Activated T-helper 2 cell treated with anti-CD3 and anti-CD28 coated beads, Interferon-gamma antibody, Interleukin-2, Interleukin-4, amounts not matched to agents 10 μg/mL and 5 μg/mL and 100 μg/mL, durations not matched to agents 14 hours and 24 hours and 36 hours (primary cell): ENCODE results near the gene ERVV-1. TPM values are rescaled to one million over a fixed set of nuclear protein-coding genes. Genes with fewer than 3 reads are reported as not detected.
"Not testable (repeated sequence)": the region's sequence is repeated elsewhere in the genome, so short reads cannot be mapped to it uniquely, and the experiment has no call there.

Experiments
- DNase-seq: peaks from one replicate; pipeline ENCODE4 v3.0.0; 2021; ENCODE audit warnings: low spot score
- H3K27ac Mint-ChIP-seq: one replicate; pipeline ENCODE4 v1.8.0; 2021; ENCODE audit warnings: mixed read lengths
- H3K27me3 Mint-ChIP-seq: one replicate; pipeline ENCODE4 v1.8.0; 2021; ENCODE audit warnings: low read depth, mixed read lengths
- H3K36me3 Mint-ChIP-seq: one replicate; pipeline ENCODE4 v1.8.0; 2021; ENCODE audit warnings: low read depth, mixed read lengths
- H3K4me1 Mint-ChIP-seq: one replicate; pipeline ENCODE4 v1.8.0; 2021; ENCODE audit warnings: low read depth, mixed read lengths
- H3K4me3 Mint-ChIP-seq: one replicate; pipeline ENCODE4 v1.8.0; 2021; ENCODE audit warnings: low read depth, mild to moderate bottlenecking, moderate library complexity, mixed read lengths
- H3K9me3 Mint-ChIP-seq: one replicate; pipeline ENCODE4 v1.8.0; 2021; ENCODE audit warnings: mixed read lengths
- intact Hi-C: fragments of 100-400 bp; cut with micrococcal nuclease; formaldehyde crosslinking; loops from one replicate; pipeline ENCODE4 v1.15.1; 2023
- total RNA-seq: library from RNA; stranded (reverse); gene quantifications from 2 replicates; pipeline ENCODE4 v1.2.3, GENCODE V29; 2022

ERVV-1 gene, protein sequence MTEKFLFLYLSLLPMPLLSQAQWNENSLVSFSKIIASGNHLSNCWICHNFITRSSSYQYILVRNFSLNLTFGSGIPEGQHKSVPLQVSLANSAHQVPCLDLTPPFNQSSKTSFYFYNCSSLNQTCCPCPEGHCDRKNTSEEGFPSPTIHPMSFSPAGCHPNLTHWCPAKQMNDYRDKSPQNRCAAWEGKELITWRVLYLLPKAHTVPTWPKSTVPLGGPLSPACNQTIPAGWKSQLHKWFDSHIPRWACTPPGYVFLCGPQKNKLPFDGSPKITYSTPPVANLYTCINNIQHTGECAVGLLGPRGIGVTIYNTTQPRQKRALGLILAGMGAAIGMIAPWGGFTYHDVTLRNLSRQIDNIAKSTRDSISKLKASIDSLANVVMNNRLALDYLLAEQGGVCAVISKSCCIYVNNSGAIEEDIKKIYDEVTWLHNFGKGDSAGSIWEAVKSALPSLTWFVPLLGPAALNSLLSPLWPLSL
- total RNA-seq: not detected in 2 replicates

- Mint-ChIP-seq H3K27ac (no peak within 1 kb of the TSS), H3K27me3 (no peaks in the 10 kb centered on the region), H3K4me1 (no peaks in the 10 kb centered on the region), H3K36me3 (no peaks in the 10 kb centered on the region), H3K9me3 (peaks cover 52% of the 10 kb centered on the region), H3K4me3 (no peak within 1 kb of the TSS)
- intact Hi-C loops: no loop called here
- DNase-seq: no peak
These were observed at the start of gene ERVV-1 for GRCh38 chr19:53013621-53014020. TSS of gene ERVV-1 (plus strand) at chr19:53013921. CDS start at chr19:53014091, 170 bp downstream.

DNA sequence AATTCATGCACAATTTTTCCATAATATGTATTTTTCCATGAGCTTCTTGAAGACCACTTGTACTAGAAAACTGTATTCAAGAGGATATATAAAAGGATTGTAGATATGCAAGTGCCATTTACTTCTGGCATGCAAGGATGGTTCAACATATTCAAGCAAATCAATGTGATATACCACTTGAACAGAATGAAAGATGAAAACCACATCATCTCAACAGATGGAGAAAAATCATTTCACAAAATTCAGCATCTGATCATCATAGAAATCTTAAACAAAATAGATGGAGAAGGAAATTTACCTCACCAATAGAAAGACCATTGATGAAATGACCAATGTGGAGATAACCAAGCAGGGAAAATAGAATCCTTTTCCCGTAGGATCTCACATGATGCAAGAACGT is 45.9 kb upstream of the ERVV-1 start:
- Mint-ChIP-seq H3K27ac (no peak overlapping the region), H3K36me3 (peaks cover 10% of the 10 kb centered on the region), H3K4me1 (peaks cover 7% of the 10 kb centered on the region), H3K9me3 (peaks cover 51% of the 10 kb centered on the region), H3K27me3 (no peaks in the 10 kb centered on the region), H3K4me3 (no peak overlapping the region)
- intact Hi-C loops: loop anchor here (10.0 kb wide), 3 partner anchors 113 to 333 kb away; partner anchors contain the start of genes ZNF468, ZNF611 and ZNF83
- no peak for DNase-seq

DNA sequence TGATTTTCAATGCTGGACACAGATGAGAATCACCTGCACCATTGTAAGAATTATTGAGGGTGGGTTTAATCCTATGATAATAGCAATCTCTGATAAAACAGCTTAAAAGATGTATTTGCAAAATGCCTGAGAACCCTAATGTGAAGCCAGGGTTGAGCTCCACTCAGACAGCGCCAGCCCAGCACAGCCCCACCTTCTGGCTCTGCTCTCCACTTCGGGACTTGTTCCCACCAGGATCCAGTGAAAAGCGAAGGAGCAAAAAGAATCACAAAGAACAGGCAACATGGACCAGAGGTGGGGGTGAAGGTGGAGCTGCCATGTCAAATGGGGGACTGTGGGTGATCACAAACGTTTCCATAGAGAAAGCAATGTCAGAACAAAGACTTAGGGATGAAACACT is 32.4 kb upstream of the ERVV-1 start:
- no peak overlapping the region for H3K27ac Mint-ChIP-seq
- H3K4me1 Mint-ChIP-seq: no peaks in the 10 kb centered on the region
- H3K4me3 Mint-ChIP-seq: no peak overlapping the region
- no peak for DNase-seq
- intact Hi-C loops: no loop called here
- H3K36me3 Mint-ChIP-seq: peaks cover 3% of the 10 kb centered on the region
- peaks cover 48% of the 10 kb centered on the region for H3K9me3 Mint-ChIP-seq
- H3K27me3 Mint-ChIP-seq: no peaks in the 10 kb centered on the region

DNA sequence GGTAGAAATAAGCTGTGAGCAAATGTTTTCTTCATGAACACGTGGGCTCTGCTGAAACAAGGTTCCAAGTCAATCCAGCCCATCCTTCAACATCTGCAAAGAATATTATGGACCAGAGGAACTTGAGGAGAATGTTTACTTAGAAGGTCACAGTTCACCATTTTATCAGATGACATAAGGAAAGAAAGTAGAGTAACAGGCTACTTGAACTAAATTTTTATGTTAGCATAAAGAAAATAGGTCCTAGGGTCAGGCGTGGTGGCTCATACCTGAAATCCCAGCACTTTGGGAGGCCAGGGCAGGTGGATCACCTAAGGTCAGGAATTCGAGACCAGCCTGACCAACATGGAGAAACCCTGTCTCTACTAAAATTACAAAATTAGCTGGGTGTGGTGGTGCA is 30.6 kb upstream of the ERVV-1 start:
- intact Hi-C loops, H3K4me3 Mint-ChIP-seq, H3K4me1 Mint-ChIP-seq, H3K36me3 Mint-ChIP-seq, H3K27me3 Mint-ChIP-seq, H3K27ac Mint-ChIP-seq, DNase-seq: not testable (repeated sequence)
- H3K9me3 Mint-ChIP-seq: peaks cover 57% of the 10 kb centered on the region

- H3K9me3 Mint-ChIP-seq: peaks cover 54% of the 10 kb centered on the region
- H3K27ac Mint-ChIP-seq: no peak overlapping the region
- H3K4me1 Mint-ChIP-seq: no peaks in the 10 kb centered on the region
- peaks cover 13% of the 10 kb centered on the region for H3K36me3 Mint-ChIP-seq
- DNase-seq: no peak
- H3K27me3 Mint-ChIP-seq: no peaks in the 10 kb centered on the region
- intact Hi-C loops: no loop called here
- no peak overlapping the region for H3K4me3 Mint-ChIP-seq
These were observed 26.5 kb upstream of the ERVV-1 start for GRCh38 chr19:52987221-52987620.

DNA sequence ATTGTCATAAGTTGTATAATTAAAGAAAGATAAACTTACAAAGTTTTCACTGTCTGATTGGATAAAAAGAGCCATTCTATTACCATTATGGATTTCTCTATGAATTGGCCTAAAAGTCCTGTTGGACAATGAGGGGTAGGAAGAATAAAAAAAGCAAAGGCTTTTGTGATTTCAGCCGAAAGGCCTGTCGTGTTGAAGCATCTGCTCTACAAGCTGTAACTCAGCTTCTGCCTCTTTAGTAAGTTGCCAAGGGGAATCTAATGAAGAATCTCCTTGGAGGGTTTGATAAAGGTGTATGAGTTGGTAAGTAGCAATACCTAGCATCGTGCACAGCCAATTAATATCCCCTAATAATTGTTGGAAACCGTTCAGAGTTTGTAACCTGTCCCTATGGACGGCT is 25.2 kb upstream of the ERVV-1 start:
- H3K4me3 Mint-ChIP-seq: no peak overlapping the region
- no peak overlapping the region for H3K27ac Mint-ChIP-seq
- H3K9me3 Mint-ChIP-seq: peaks cover 58% of the 10 kb centered on the region
- peaks cover 2% of the 10 kb centered on the region for H3K27me3 Mint-ChIP-seq
- intact Hi-C loops: no loop called here
- DNase-seq: no peak
- H3K4me1 Mint-ChIP-seq: peaks cover 2% of the 10 kb centered on the region
- H3K36me3 Mint-ChIP-seq: peaks cover 13% of the 10 kb centered on the region

- Mint-ChIP-seq H3K9me3 (peaks cover 48% of the 10 kb centered on the region), H3K4me3 (no peak overlapping the region), H3K4me1 (peaks cover 6% of the 10 kb centered on the region), H3K27me3 (peaks cover 2% of the 10 kb centered on the region), H3K36me3 (peaks cover 10% of the 10 kb centered on the region), H3K27ac (no peak overlapping the region)
- intact Hi-C loops: no loop called here
- DNase-seq: no peak
These were observed 22.8 kb upstream of the ERVV-1 start for GRCh38 chr19:52990759-52991418.

GRCh38 chr19:52991484-52991883 is 22.2 kb upstream of the ERVV-1 start:
- H3K4me3 Mint-ChIP-seq: no peak overlapping the region
- H3K27me3 Mint-ChIP-seq: peaks cover 2% of the 10 kb centered on the region
- H3K4me1 Mint-ChIP-seq: peaks cover 6% of the 10 kb centered on the region
- peaks cover 42% of the 10 kb centered on the region for H3K9me3 Mint-ChIP-seq
- no peak for DNase-seq
- H3K27ac Mint-ChIP-seq: no peak overlapping the region
- intact Hi-C loops: no loop called here
- peaks cover 10% of the 10 kb centered on the region for H3K36me3 Mint-ChIP-seq

DNA sequence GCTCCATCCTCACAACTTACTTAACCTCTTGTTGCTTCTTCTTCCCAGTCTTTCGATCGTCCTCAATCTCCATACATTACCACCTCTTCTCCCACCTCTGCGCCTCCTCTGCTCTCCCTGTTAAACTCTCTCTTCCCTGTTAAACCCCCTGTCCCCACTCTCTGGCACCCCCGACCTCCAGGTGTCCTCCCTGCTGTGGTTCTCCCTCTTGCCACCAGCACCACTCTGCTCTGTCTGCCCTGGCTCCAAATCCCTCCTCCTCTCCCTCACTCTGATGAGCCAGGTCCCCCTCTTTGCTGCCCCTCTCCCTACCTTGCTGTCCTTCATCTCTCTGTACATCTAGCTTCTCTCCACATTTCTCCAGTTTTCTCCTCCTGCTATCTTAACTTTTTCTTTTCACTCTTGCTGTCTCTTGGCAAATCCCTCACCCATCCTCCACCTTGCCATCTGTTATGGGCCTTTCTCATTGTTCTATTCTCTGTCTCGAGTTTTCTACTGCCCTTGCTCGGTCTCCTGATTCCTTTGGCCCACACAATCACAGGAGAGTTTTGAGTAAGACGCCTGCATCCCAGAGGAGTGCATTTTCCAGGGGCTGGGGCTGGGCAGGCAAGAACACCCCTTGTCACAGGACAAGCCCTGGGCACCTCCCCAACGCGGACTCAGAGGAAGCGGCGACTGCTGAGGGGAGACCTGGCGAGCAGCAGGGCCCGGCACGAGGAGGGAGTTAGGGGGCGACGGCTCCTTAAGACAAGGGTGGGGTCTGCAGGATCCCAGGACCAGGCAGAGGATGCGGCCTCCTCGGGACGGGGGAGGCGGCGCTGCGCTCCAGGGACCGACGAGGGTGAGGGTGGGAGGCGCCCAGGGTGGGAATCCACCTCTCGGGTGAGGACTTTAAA is 21.4 kb upstream of the ERVV-1 start:
- DNase-seq: no peak
- intact Hi-C loops: no loop called here
- Mint-ChIP-seq H3K36me3 (peaks cover 4% of the 10 kb centered on the region), H3K9me3 (peaks cover 37% of the 10 kb centered on the region), H3K4me1 (peaks cover 6% of the 10 kb centered on the region), H3K4me3 (peak overlapping the region; percentile 55), H3K27me3 (peaks cover 2% of the 10 kb centered on the region), H3K27ac (no peak overlapping the region)

DNA sequence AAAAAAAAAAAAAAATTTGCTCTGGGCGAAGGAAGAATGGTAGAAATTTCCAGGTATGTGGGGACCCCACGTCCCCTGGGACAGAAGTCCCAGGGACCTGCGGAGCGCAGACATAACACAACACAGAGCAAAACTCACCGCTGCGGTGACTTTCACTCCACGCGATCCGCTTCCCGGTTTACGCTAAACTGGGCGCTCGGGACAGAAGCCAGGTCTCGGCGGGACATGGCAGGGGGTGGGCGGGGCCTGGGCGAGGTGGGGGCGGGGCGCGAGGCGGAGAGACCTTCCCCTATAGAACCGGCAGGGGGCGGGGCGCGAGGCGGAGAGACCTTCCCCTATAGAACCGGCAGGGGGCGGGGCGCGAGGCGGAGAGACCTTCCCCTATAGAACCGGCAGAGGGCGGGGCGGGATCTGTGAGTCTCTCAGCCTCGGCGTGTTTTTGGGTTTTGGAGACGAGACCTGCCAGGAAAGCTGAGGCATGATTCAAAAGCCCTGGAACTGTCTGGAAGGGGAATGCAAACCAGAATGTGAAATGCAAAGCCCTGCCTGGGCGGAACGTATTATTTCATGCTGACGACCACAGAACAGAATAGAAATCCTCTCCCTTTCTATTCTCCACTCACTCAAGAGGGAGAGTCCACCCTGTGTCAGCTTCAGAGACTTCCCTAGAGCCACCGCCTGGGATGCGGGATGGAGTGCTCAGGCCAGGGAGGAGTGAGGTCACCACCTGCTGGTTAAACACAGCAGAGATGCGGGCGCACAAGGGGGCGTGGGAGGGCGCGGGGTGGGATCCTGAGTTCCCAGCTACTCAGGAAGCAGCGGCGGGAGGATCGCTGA is 20.2 kb upstream of the ERVV-1 start:
- peak; percentile 80 for DNase-seq
- no peak overlapping the region for H3K27ac Mint-ChIP-seq
- intact Hi-C loops: no loop called here
- peaks cover 2% of the 10 kb centered on the region for H3K27me3 Mint-ChIP-seq
- peaks cover 6% of the 10 kb centered on the region for H3K4me1 Mint-ChIP-seq
- H3K9me3 Mint-ChIP-seq: peaks cover 34% of the 10 kb centered on the region
- H3K36me3 Mint-ChIP-seq: peaks cover 4% of the 10 kb centered on the region
- H3K4me3 Mint-ChIP-seq: peak overlapping the region; percentile 80

- DNase-seq: no peak
- Mint-ChIP-seq H3K36me3 (peaks cover 4% of the 10 kb centered on the region), H3K4me3 (no peak overlapping the region), H3K27me3 (peaks cover 2% of the 10 kb centered on the region), H3K9me3 (peaks cover 32% of the 10 kb centered on the region), H3K27ac (no peak overlapping the region), H3K4me1 (peaks cover 6% of the 10 kb centered on the region)
- intact Hi-C loops: no loop called here
These were observed 18.0 kb upstream of the ERVV-1 start for GRCh38 chr19:52995711-52996110.

- no peaks in the 10 kb centered on the region for H3K27me3 Mint-ChIP-seq
- intact Hi-C loops: no loop called here
- DNase-seq: no peak
- H3K4me3 Mint-ChIP-seq: no peak overlapping the region
- H3K9me3 Mint-ChIP-seq: peaks cover 33% of the 10 kb centered on the region
- H3K36me3 Mint-ChIP-seq: no peaks in the 10 kb centered on the region
- no peak overlapping the region for H3K27ac Mint-ChIP-seq
- H3K4me1 Mint-ChIP-seq: peaks cover 6% of the 10 kb centered on the region
These were observed 15.7 kb upstream of the ERVV-1 start for GRCh38 chr19:52997975-52998374.
